GM21515 (cell line): ENCODE measurements around the gene SYVN1.

Source experiments
- ATAC-seq: cut with Tn5 transposase; IDR thresholded peaks from one replicate; pipeline ENCODE4 v1.9.1; 2021; ENCODE audit not compliant: unreplicated experiment

SYVN1 gene

DNA sequence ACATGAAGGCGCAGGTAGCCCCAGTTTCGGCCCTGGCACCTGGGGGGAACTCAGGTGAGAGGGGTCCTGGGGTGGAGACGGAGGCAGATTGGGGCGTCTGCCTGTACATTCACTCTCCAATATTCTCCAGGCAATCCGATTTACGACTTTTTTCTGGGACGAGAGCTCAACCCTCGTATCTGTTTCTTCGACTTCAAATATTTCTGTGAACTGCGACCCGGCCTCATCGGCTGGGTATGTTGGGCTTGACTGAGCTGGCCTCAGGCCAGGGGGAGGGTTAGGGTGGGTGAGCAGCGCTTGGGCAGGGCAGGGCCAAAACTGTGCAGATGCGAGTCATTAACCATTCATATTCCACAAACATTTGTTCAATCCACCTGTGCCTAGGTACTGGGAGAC lies 21.0 kb downstream of the SYVN1 start:
- no peak for ATAC-seq

DNA sequence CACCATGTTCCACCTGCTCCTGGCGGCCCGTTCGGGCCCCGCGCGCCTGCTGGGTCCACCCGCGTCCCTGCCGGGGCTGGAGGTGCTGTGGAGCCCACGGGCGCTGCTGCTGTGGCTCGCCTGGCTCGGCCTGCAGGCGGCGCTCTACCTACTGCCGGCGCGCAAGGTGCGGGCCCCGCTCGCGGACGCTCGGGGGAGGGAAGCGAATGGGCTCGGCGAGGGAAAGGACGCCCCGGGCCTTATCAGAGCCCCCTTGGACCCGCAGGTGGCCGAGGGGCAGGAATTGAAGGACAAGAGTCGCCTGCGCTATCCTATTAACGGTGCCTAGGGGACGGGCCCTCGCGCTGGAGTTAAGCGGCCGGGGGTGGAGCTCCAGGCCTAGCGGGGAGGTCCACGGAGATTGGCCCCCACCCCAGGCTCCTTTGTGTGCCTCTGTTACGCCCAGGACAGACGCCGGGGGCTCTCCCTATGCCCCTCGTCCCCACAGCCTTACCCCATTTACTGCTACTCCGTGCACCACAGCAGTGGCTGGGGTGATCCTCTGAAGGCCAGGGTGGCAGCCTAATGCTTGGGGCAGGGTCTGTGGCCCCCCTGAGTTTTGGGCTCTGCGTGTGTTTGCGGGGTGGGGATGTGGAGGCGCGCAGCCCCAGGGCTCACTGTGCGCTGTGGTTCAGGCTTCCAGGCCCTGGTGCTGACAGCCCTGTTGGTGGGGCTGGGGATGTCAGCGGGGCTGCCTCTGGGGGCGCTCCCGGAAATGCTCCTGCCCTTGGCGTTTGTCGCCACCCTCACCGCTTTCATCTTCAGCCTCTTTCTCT lies 21.6 kb downstream of the SYVN1 start:
- peak; percentile 25 for ATAC-seq

DNA sequence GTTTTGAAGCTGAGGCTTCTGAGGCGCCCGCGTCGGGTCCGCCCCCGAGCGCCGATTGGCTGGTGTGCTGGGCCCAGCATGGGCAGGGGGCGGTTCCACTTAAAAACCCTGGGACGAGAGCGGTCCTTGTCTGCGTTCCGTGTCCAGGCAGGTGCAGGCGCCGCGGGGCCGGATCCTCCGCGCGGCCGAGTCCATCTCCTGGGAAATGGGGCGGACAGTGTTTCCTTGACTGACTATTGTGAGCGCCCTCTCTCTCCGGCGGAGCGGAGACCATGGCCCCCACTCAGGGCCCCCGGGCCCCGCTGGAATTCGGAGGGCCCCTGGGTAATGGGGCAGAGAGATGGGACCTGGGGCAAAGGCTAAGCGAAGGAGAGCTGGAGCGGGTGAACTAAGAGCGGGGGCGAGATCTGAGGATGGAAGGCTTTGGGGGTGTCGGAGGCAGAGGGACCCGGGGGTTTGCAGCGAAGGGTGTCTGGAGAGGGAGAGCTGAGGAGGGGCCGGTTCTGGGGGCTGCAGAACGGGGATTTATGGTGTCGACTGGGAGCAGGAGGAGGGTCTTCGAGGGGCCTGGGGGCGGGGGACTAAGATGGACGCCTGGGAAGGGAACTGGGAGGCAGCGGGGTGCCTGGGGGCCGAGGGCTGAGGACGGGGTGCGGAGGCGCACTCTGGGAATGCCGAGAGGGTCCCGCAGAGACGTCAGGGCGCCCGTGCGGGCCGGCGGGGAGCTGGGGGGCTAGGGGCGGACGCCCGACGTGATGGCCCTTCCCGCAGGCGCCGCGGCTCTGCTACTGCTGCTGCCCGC lies 22.4 kb downstream of the SYVN1 start, which contains the start of gene TM7SF2:
Gene TM7SF2, plus strand, starts transcription at position 129 of the 802 bp plus-strand sequence. Its CDS starts 144 bp downstream, at position 273.
- peak; percentile 55 for ATAC-seq

DNA sequence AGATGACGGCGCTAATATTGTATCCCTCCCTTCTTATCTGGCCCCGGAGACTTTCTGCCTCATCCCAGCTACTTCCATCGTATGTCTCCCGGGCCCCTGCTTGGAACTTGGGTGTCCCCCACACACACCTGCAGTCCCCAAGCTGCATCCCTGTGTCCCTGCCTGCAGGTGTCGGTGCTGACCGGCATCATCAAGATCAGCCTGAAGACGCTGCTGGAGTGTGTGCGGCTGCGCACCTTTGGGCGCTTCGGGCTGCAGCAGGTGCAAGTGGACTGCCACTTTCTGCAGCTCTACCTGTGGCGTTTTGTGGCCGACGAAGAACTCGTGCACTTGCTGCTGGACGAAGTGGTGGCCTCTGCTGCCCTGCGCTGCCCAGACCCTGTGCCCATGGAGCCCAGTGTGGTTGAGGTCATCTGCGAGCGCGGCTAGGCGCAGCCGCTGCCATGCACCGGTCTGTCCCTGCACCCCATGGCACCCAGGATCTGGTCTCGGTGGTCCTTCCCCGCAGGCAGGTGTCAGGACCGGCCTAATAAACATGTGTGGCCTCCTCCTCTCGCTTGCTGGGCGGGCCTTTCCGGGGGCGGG lies 23.1 kb downstream of the SYVN1 start:
- ATAC-seq, result no peak

DNA sequence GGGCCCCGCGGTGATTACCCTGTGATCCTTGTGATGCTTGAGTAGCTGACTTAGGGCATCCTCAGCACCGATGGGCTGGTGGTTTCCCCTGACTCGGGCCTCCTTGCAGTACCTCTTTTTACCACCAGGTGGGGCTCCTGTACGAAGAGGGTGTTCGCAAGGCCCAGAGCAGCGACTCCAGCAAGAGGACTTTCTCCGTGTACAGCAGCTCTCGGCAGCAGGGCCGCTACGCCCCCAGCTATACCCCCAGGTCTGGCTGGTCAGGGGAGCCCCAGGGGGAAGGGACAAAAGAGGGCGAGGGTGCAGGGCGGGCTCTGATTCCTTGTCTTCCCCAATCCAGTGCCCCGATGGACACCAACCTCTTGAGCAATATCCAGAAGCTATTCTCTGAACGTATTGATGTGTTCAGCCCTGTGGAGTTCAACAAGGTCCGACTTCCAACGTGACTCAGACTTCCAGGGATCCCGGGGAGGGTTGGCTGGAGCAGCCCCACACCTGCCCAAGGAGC lies 23.9 kb downstream of the SYVN1 start:
- ATAC-seq, result no peak

DNA sequence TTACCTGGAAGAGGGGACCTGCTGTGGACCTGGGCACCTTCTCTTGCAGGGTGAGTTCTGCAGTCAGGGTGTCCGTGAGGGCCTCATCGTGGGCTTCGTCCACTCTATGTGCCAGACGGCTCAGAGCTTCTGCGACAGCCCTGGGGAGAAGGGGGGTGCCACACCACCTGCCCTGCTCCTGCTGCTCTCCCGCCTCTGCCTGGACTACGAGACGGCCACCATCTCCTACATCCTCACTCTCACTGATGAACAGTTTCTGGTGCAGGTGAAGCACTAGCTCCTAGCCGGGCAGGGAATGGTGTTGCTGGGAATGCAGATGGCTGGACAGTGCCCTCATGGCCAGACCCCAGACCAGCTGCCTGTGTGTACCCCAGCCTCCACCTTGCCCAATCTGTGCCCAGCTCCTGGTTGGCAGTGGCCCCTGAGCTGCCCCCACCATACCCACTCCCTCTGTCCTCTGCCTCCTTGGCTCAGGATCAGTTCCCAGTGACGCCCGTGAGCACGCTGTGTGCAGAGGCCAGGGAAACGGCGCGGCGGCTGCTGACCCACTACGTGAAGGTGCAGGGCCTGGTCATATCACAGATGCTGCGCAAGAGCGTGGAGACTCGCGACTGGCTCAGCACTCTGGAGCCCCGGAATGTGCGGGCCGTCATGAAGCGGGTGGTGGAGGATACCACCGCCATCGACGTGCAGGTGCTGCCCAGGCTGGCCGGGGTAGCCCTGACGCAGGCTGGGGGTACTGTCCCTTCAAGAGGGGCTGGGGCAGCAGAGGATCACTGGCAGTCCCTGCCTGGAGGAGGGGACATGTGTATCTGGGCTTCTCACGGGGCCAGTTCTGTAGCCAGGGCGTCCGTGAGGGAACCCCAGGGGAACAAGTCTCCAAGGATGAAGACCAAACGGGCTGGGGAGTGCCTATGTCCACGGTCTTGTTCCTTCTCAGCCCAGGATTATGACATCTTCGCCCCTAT lies 24.8 kb downstream of the SYVN1 start:
- no peak for ATAC-seq

DNA sequence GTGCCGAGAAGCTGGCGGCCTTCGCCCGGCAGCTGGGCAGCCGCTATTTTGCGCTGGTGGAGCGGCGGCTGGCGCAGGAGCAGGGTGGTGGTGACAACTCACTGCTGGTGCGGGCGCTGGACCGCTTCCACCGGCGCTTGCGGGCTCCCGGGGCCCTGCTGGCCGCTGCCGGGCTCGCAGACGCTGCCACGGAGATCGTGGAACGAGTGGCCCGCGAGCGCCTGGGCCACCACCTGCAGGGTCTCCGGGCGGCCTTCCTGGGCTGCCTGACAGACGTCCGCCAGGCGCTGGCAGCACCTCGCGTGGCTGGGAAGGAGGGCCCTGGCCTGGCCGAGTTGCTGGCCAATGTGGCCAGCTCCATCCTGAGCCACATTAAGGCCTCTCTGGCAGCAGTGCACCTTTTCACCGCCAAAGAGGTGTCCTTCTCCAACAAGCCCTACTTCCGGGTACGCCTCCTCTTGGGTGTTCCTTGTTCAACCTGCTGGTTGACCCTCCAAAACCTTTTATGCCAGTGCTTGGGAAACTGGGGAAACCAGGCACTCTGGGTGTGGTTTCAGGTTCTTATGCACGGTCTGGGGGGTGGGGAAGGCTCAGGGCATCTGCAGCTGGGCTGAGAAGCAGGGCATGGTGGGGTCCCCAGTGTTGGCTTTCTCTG lies 25.7 kb downstream of the SYVN1 start:
- no peak for ATAC-seq

DNA sequence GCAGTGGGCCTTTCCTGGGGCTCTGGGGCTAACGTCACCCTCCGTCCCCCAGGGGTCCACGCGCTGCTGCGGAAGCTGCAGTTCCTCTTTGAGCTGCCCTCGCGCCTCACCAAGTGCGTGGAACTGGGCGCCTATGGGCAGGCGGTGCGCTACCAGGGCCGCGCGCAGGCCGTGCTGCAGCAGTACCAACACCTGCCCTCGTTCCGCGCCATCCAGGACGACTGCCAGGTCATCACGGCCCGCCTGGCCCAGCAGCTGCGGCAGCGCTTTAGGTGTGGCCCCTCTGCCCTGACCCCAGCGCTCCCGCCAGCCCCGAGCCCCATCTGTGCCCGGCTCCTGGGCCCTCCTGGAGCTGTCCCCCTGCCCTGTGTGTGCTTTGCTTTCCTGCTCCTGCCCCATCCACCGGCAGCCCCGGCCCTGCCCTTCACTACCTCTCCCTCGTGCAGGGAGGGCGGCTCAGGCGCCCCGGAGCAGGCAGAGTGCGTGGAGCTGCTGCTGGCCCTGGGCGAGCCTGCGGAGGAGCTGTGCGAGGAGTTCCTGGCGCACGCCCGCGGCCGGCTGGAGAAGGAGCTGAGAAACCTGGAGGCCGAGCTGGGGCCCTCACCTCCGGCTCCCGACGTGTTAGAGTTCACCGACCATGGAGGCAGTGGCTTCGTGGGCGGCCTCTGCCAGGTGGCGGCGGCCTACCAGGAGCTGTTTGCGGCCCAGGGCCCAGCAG lies 26.4 kb downstream of the SYVN1 start:
- ATAC-seq, result no peak

DNA sequence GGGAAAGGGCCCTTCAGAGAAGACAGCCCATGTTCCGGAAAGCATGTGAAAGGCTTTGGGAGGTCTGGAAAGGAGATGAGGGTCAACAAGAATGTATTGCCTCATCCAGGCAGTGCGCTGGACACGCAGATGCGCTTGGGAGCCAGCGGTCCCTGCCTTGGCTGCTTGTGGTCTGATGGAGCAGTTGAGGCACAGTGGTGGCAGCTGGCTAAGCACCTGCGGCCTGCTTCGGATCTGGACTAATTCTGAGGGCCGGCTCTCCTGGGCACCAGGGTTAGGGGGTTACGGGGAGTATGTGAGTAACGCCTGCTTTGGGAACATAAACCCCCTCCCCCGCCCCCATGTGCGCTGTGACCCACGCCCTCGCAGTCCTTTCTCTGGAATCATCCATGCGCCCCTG lies 27.2 kb downstream of the SYVN1 start:
- no peak for ATAC-seq

DNA sequence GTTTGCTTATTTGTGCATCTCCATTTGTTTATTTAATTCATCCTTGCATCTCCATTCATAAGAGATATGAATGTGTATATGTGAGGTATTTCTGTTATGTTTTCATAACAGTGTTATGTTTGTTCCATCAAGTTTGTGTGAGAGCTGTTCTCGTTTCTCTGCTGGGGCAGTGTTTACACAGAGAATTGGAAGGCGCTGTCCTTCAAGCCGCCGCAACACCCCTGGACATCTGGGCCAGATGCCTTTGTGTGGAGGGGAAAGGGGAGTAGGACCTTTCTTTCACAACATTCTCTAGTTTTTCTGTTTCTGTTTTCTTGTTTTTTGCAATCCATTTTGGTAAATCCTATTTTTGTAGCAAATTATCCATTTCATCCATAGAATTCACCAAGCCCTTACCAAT lies 29.7 kb downstream of the SYVN1 start:
- ATAC-seq, result no peak

DNA sequence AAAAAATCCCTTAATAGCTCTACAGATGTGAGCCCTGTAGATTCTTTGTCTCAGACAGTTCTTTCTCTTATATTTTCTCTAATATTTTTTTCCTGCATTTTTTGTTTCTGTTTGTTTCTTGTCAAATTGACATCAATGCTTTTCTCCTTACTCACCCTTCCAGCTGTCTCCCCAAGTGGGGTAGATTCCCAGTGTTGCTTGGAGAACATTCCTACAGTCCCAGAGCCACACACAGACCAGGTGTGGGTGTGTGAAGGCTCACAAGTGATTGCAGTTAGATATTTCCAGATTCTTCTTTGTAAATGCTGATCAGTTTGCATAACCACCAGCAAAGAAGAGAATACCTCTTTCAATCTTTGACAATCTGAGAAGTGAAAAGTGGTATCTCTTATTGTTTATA lies 30.8 kb downstream of the SYVN1 start:
- ATAC-seq, result no peak

DNA sequence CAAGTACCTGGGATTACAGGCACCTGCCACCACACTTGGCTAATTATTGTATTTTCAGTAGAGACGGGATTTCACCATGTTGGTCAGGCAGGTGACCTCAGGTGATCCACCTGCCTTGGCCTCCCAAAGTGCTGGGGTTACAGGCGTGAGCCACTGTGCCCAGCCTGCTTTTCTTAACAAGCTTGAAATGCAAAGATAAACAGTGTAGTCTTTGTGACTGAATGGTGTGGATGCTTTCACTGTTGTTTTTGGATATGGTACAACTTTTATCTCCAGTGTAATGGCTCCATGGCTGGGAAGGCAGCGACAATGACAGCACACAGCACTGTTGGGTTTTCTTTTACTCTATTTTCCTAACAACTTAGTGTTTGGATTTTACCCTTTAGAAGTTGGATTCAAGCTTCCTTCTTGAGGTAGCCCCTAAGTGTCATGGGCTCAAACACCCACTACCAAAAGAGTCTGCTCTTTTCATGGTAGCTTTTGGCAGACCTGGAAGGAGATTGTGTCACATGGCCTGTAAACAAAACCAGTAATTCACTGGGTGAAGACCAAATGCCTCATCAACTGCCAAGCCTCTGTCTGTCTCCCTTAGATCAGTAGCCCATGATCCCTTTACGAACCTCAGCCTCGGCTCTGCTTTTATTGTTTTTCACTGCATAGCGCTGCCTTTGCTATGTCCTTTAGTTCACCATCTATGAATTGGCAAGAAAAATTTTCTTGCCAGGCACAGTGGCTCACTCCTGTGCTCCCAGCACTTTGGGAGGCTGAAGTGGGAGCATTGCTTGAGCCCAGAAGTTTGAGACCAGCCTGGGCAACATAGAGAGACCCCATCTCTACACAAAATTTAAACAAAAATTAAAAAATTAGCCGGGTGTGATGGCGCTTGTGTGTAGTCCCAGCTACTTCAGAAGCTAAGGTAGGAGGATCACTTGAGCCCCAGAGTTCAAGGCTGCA lies 31.9 kb downstream of the SYVN1 start:
- no peak for ATAC-seq

DNA sequence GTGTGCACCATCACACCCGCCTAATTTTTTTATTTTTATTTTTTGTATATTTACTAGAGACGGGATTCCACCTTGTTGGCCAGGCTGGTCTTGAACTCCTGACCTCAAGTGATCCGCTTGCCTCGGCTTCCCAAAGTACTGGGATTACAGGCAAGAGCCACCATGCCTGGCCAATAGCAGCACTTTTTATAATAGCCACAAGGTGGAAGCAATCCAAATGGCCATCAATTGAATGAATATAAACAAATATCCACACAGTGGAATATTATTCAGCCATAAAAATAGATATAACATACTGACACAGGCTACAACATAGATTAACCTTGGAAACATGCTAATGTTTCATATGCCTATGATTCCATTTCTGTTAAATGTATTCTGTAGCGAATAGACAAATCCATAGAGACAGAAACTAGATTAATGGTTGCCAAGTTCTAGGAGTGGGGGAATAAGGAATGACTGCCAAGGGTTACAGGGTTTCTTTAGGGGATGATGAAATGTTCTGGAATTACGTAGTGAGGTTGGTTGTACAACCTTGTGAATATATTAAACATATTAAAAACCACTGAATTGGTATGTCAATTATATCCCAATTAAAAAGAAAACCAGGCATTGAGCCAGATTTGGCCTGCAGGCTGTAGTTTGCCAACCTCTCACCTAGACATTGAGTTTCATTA lies 33.5 kb downstream of the SYVN1 start:
- no peak for ATAC-seq

DNA sequence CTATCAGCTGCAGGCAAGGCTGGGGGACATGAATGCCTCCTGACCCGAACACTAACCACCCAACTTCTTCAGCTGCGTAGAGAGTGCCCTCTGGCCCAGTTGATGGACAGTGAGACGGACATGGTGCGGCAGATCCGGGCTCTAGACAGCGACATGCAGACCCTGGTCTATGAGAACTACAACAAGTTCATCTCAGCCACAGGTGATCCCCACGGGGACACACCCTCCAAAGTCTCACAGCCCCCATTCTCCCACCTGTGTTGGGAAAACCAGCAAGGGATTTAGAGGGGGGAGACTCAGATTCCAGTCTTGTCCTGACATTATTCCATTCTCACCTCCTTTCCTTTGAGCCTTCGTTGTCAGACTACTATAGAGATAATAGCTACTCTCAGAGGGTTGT lies 37.4 kb downstream of the SYVN1 start:
- ATAC-seq, result peak; percentile 5

DNA sequence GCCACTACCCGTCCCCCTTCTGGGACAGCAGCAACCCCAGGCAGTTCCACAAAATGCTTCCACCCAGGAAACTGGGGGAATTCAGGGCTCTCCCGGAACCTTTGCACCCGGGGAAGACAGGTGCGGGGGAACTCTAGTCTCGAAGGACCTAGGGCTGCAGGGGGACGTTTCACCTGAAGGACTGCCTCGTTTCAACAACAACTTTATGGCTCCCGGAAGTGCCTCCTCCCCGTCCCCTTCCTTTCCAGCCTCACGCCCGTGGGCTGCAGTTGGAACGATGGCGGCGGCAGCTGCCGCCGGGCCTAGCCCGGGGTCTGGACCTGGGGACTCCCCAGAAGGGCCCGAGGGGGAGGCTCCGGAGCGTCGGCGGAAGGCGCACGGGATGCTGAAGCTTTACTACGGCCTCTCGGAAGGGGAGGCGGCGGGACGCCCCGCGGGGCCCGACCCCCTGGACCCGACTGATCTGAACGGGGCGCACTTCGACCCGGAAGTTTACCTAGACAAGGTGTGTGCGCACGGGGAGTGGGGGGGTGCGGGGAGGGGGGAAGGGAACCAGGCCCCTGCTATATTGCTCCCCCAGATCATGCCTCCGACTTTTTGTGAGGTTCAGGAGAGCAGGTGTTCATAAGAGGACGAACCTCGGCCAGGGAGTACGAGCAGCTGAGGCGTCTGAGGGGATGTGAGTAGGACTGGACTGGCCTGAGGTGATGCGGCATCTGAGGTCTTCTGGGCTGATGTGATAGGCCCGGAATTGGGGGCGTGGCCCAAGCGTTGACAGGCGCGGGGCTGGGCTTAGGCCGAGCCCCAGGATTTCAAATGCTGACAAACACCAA lies 38.1 kb downstream of the SYVN1 start, which contains the start of gene VPS51:
Gene VPS51, plus strand, starts transcription at position 241 of the 833 bp plus-strand sequence. Its CDS starts 37 bp downstream, at position 278.
- peak; percentile 69 for ATAC-seq

DNA sequence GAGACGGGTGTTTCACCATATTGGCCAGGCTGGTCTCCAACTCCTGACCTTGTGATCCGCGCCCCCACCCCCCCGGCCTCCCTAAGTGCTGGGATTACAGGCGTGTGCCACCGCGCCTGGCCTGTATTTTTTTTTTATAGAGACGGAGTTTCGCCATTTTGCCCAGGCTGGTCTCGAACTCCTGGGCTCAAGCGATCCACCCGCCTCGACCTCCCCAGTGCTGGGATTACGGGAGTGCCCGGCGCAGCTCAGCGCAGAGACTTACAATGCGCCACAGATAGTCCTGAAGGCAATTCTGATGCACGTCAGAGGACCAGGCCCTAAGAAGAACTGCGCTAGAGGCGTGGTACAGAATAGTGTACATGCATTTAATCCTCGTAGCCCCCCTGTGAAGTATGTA lies 38.9 kb downstream of the SYVN1 start:
- ATAC-seq, result no peak

DNA sequence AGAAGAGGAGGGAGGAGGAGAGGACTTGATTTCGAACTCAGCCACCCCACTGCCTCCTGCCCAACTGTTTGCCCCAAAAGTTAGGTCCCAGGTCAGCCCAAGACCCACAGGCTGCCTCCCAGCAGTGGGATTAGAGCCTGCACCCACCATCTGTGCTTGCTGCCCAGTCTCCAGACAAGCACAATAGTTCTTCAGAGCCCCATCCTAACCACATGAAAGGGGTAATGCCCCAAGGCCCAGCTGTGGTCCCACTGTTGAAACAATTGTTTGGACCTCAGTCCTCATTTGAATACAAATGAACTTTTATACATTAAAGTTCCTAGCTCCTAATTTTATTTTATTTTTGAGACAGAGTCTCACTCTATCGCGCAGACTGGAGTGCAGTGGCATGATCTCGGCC lies 43.7 kb downstream of the SYVN1 start:
- no peak for ATAC-seq
